Measurements from ENCODE around the gene CLNS1A. TPM values are rescaled to one million over a fixed set of nuclear protein-coding genes. Genes with fewer than 3 reads are reported as not detected.
A peak's percentile ranks its signal among the peaks of the same experiment; 100 is the strongest.

Gene CLNS1A
- total RNA-seq, 1 donor from 2014 or later: 64.5 TPM

- TF ChIP-seq, protein P1, sequence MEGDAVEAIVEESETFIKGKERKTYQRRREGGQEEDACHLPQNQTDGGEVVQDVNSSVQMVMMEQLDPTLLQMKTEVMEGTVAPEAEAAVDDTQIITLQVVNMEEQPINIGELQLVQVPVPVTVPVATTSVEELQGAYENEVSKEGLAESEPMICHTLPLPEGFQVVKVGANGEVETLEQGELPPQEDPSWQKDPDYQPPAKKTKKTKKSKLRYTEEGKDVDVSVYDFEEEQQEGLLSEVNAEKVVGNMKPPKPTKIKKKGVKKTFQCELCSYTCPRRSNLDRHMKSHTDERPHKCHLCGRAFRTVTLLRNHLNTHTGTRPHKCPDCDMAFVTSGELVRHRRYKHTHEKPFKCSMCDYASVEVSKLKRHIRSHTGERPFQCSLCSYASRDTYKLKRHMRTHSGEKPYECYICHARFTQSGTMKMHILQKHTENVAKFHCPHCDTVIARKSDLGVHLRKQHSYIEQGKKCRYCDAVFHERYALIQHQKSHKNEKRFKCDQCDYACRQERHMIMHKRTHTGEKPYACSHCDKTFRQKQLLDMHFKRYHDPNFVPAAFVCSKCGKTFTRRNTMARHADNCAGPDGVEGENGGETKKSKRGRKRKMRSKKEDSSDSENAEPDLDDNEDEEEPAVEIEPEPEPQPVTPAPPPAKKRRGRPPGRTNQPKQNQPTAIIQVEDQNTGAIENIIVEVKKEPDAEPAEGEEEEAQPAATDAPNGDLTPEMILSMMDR (IDR thresholded peaks at IDR 0.05): no peak
- intact Hi-C loops (cut with DNase I): no loop called here
- no peak overlapping the region for H3K27ac ChIP-seq
- no peaks in the 10 kb centered on the region for H3K4me1 ChIP-seq
- no peaks in the 10 kb centered on the region for H3K27me3 ChIP-seq
- H3K9me3 ChIP-seq: no peaks in the 10 kb centered on the region
- no peak overlapping the region for H3K4me3 ChIP-seq
- H3K36me3 ChIP-seq: no peaks in the 10 kb centered on the region
- ATAC-seq (no peak), DNase-seq (no peak)
Observed at GRCh38 chr11:77596626-77597025, 41.0 kb downstream of the CLNS1A start.

- ATAC-seq: no peak
Observed at GRCh38 chr11:77593883-77594282, 43.7 kb downstream of the CLNS1A start.

GRCh38 chr11:77592727-77593126, 44.9 kb downstream of the CLNS1A start:
- Histone ChIP-seq H3K36me3 (no peaks in the 10 kb centered on the region), H3K27ac (no peak overlapping the region), H3K4me3 (no peak overlapping the region), H3K27me3 (no peaks in the 10 kb centered on the region), H3K4me1 (peaks cover 4% of the 10 kb centered on the region), H3K9me3 (no peaks in the 10 kb centered on the region)
- no peak for ATAC-seq
- intact Hi-C loops (cut with DNase I): no loop called here
- TF ChIP-seq, protein P1 (IDR thresholded peaks at IDR 0.05): no peak
- no peak for DNase-seq

More at GRCh38 chr11:77593883-77594282, 43.7 kb downstream of the CLNS1A start:
- Histone ChIP-seq H3K4me1 (peaks cover under 1% of the 10 kb centered on the region), H3K36me3 (no peaks in the 10 kb centered on the region), H3K27me3 (no peaks in the 10 kb centered on the region), H3K4me3 (no peak overlapping the region), H3K27ac (no peak overlapping the region), H3K9me3 (no peaks in the 10 kb centered on the region)
- intact Hi-C loops (cut with DNase I): no loop called here
- no peak for DNase-seq
- TF ChIP-seq, protein P1 (IDR thresholded peaks at IDR 0.05): no peak

- peak; percentile 27 for ATAC-seq
Observed at GRCh38 chr11:77590194-77590782, 47.3 kb downstream of the CLNS1A start.

DNA sequence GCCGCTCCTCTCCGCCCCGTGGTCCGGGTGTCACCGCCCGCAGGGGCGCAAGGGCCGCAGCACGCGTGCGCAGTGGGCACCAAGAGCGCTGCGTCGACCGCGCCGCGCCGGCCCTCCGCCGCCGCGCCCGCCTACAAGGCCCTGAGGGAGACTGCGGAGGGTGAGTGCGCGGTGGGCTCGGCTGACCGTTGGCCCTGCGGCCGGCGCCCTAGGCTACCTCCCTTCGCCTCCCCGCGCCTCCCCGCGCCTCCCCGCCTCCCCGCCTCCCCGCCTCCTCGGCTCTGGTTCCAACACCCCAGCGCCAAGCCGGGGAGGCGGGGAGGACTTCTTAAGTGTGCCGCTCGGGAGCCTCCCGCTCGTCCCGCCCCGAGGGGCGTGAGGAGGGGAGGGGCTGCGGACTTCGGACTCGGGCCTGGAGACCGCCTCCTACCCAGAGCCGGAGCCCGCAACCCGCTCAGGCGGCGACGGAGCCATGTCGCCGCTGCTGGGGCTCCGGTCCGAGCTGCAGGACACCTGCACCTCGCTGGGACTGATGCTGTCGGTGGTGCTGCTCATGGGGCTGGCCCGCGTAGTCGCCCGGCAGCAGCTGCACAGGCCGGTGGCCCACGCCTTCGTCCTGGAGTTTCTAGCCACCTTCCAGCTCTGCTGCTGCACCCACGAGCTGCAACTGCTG, 47.9 kb downstream of the CLNS1A start, which contains the start of gene AQP11:
Gene AQP11 (plus strand): TSS at position 433 of the 673 bp plus-strand sequence. CDS start 40 bp downstream, at position 473.
- H3K9me3 ChIP-seq: no peaks in the 10 kb centered on the region
- peak within 1 kb of the TSS; percentile 72 for H3K4me3 ChIP-seq
- H3K4me1 ChIP-seq: peaks cover 4% of the 10 kb centered on the region
- peak within 1 kb of the TSS; percentile 73 for H3K27ac ChIP-seq
- intact Hi-C loops (cut with DNase I): no loop called here
- H3K27me3 ChIP-seq: no peaks in the 10 kb centered on the region
- peak; percentile 92 for DNase-seq
- ATAC-seq: peak; percentile 97
- no peaks in the 10 kb centered on the region for H3K36me3 ChIP-seq
- TF ChIP-seq, protein P1 (IDR thresholded peaks at IDR 0.05): no peak

More at GRCh38 chr11:77590194-77590782, 47.3 kb downstream of the CLNS1A start:
- Histone ChIP-seq H3K4me3 (peak overlapping the region; percentile 72), H3K27me3 (no peaks in the 10 kb centered on the region), H3K36me3 (no peaks in the 10 kb centered on the region), H3K27ac (no peak overlapping the region), H3K9me3 (no peaks in the 10 kb centered on the region), H3K4me1 (peaks cover 4% of the 10 kb centered on the region)
- DNase-seq: no peak
- TF ChIP-seq, protein P1 (IDR thresholded peaks at IDR 0.05): no peak
- intact Hi-C loops (cut with DNase I): no loop called here

All from upper lobe of right lung (tissue), 1 donor.